Endothelial cell of umbilical vein (primary cell): Measurements from ENCODE around the gene PTPRK. TPM values are rescaled to one million over a fixed set of nuclear protein-coding genes. Genes with fewer than 3 reads are reported as not detected.

Experiments
- BruUV-seq: library from RNA; stranded (reverse); fragments of 400-500 nt; replicated peaks from 2 replicates; lab custom pipeline; 2021; lab: Mats Ljungman, UMichigan
- CTCF ChIA-PET: fragments of 300-600, 350-600 bp; sonication (Branson Sonifier 250); formaldehyde crosslinking; loops from one replicate; lab custom pipeline; 2021; ENCODE audit warnings: antibody characterized with exemption, inconsistent platforms; lab: Charles Lee
- POLR2A ChIA-PET: fragments of 300-600, 350-600 bp; sonication (Branson Sonifier 250); formaldehyde crosslinking; loops from one replicate; lab custom pipeline; 2021; ENCODE audit warnings: antibody characterized with exemption, inconsistent platforms; lab: Charles Lee
- DNase-seq: peaks from one replicate; pipeline ENCODE4 v3.0.0-alpha.2; 2011; ENCODE audit warnings: low read depth, low spot score
- FAIRE-seq: peaks from 2 replicates; lab custom pipeline; 2011; peaks lifted over from hg19 to GRCh38; lab: Jason Lieb, UNC
- H2AFZ ChIP-seq: 2 replicates; pipeline ENCODE4 v1.6.0; 2012; ENCODE audit warnings: low read depth, low read length, control low read depth, inconsistent platforms
- H3K27ac ChIP-seq: 2 replicates; pipeline ENCODE4 v1.5.1; 2011; ENCODE audit warnings: low read depth, mild to moderate bottlenecking, control low read depth, low read length, moderate library complexity; ENCODE audit not compliant: insufficient read depth
- H3K27me3 ChIP-seq, 2 experiments: 2 replicates each; pipeline versions ENCODE4 v1.6.0 to v1.6.1; 2011; ENCODE audit warnings: low read length in 2 of 2, mixed read lengths in 1 of 2; ENCODE audit not compliant: control insufficient read depth in 2 of 2, insufficient read depth in 2 of 2
- H3K36me3 ChIP-seq, 2 experiments: 2 replicates in 1 of 2; 3 replicates in 1 of 2; pipeline ENCODE4 v1.5.1; 2011; ENCODE audit warnings: low read length in 2 of 2, mild to moderate bottlenecking in 1 of 2, moderate library complexity in 1 of 2; ENCODE audit not compliant: control insufficient read depth in 2 of 2, insufficient read depth in 2 of 2; ENCODE audit errors: extremely low read depth in 1 of 2
- H3K4me1 ChIP-seq: 3 replicates; pipeline ENCODE4 v1.5.1; 2011; ENCODE audit warnings: mild to moderate bottlenecking, low read length; ENCODE audit not compliant: control insufficient read depth, insufficient read depth; ENCODE audit errors: extremely low read depth
- H3K4me2 ChIP-seq: 2 replicates; pipeline ENCODE4 v1.6.1; 2011; ENCODE audit warnings: low read length, control low read depth, mixed read lengths; ENCODE audit not compliant: insufficient read depth
- H3K4me3 ChIP-seq, 3 experiments: fragments of 200-600 bp in 1 of 3; sonication (generic), shearing (Covaris generic) in 1 of 3; replicated peaks in 1 of 3; 2 replicates each; pipeline ENCODE4 v1.5.1; 2011 to 2016; ENCODE audit warnings: control low read depth in 3 of 3, low read length in 3 of 3, mild to moderate bottlenecking in 2 of 3, inconsistent platforms in 1 of 3, low read depth in 1 of 3, moderate library complexity in 1 of 3; ENCODE audit not compliant: insufficient read depth in 1 of 3
- H3K79me2 ChIP-seq: 2 replicates; pipeline ENCODE4 v1.6.0; 2012; ENCODE audit warnings: low read length, inconsistent platforms; ENCODE audit not compliant: control insufficient read depth, insufficient read depth
- H3K9ac ChIP-seq: replicated peaks from 2 replicates; pipeline ENCODE3; 2011; ENCODE audit warnings: low read length, control low read depth; ENCODE audit not compliant: insufficient read depth; ENCODE audit errors: extremely low read depth
- H3K9me1 ChIP-seq: replicated peaks from 3 replicates; pipeline ENCODE4 v1.6.0; 2011; ENCODE audit warnings: mild to moderate bottlenecking, low read length; ENCODE audit not compliant: control insufficient read depth, insufficient read depth; ENCODE audit errors: extremely low read depth
- H3K9me3 ChIP-seq: replicated peaks from 2 replicates; pipeline ENCODE4 v1.5.1; 2012; ENCODE audit warnings: low read length, inconsistent platforms; ENCODE audit not compliant: control insufficient read depth, insufficient read depth
- H4K20me1 ChIP-seq: replicated peaks from 2 replicates; pipeline ENCODE3; 2011; ENCODE audit warnings: mild to moderate bottlenecking, low read length; ENCODE audit not compliant: control insufficient read depth, insufficient read depth; ENCODE audit errors: extremely low read depth
- EZH2 ChIP-seq: IDR thresholded peaks from 2 replicates; pipeline ENCODE4 v1.6.1; 2012; ENCODE audit warnings: borderline replicate concordance, low read depth, mild to moderate bottlenecking, moderate library complexity, low read length, inconsistent platforms; ENCODE audit not compliant: severe bottlenecking
- FOS ChIP-seq: IDR thresholded peaks from 2 replicates; pipeline ENCODE4 v1.6.1; 2011; ENCODE audit warnings: mild to moderate bottlenecking, low read length, moderate library complexity, borderline replicate concordance; ENCODE audit not compliant: insufficient read depth
- JUN ChIP-seq: IDR thresholded peaks from 2 replicates; pipeline ENCODE4 v1.6.1; 2011; ENCODE audit warnings: borderline replicate concordance, low read depth; ENCODE audit not compliant: insufficient read length, insufficient read depth
- POLR2A ChIP-seq: IDR thresholded peaks from 2 replicates; pipeline ENCODE4 v1.6.1; 2012; ENCODE audit warnings: low read depth, mild to moderate bottlenecking, control low read depth, low read length
- POLR2AphosphoS5 ChIP-seq: IDR thresholded peaks from 2 replicates; pipeline ENCODE4 v1.6.1; 2012; ENCODE audit warnings: low read depth, mild to moderate bottlenecking, control low read depth, low read length, moderate library complexity; ENCODE audit not compliant: insufficient read depth
- dilution Hi-C: fragments of 300-500 bp; cut with MboI; formaldehyde crosslinking; loops from one replicate; pipeline ENCODE4 v1.15.0; 2019; ENCODE audit warnings: low sequenced_read_pairs; ENCODE audit not compliant: extremely low pct_ligation_motif_present
- intact Hi-C: fragments of 100-400 bp; cut with micrococcal nuclease; formaldehyde crosslinking; loops from one replicate; pipeline ENCODE4 v1.10.0; 2022
- polyA plus RNA-seq, 4 experiments: library from polyadenylated mRNA; depleted of rRNA in 3 of 4; stranded (reverse) in 3 of 4; unstranded in 1 of 4; fragments of >200 nt; gene quantifications; 2 replicates each; pipeline versions ENCODE4 v1.2.1 to v1.2.3, GENCODE V29; 2011 to 2012; ENCODE audit warnings: missing spikeins in 1 of 4
- total RNA-seq: library from RNA; stranded (reverse); gene quantifications from 2 replicates; pipeline ENCODE4 v1.2.3, GENCODE V29; 2021
- TF ChIP-seq, protein P1 (sequence below), 2 donors: IDR thresholded peaks; 1 replicate in 1 of 2; 2 replicates in 1 of 2; pipeline ENCODE4 v1.5.1; 2011; ENCODE audit warnings: low read length in 2 of 2, mild to moderate bottlenecking in 2 of 2, moderate library complexity in 2 of 2, control low read depth in 1 of 2, inconsistent platforms in 1 of 2, low read depth in 1 of 2; ENCODE audit not compliant: insufficient read depth in 1 of 2; ENCODE audit errors: extremely low read depth in 1 of 2
- TF ChIP-seq, protein P2 (sequence below): IDR thresholded peaks from 2 replicates; pipeline ENCODE4 v1.6.1; 2011; ENCODE audit not compliant: insufficient read depth, insufficient read length

Gene PTPRK
- total and polyA plus RNA-seq, 2 donors (not counting 3 experiments of a cell fraction or from before 2014, with no cell fraction given), result 15.2 to 74.0 TPM

GRCh38 chr6:128172081-128172480, 348.3 kb downstream of the PTPRK start:
- Histone ChIP-seq H3K9me3 (no peaks in the 10 kb centered on the region), H3K4me3 (no peak overlapping the region), H3K4me2 (no peak overlapping the region), H3K27me3 (no peaks in the 10 kb centered on the region), H4K20me1 (no peaks in the 10 kb centered on the region), H3K4me1 (no peaks in the 10 kb centered on the region), H3K9ac (no peak overlapping the region), H2AFZ (no peak overlapping the region), H3K9me1 (no peaks in the 10 kb centered on the region), H3K27ac (no peak overlapping the region), H3K79me2 (no peaks in the 10 kb centered on the region), H3K36me3 (no peaks in the 10 kb centered on the region)
- intact Hi-C loops (no loop called here), dilution Hi-C loops (no loop called here)
- POLR2A ChIA-PET, result no interaction called here
- no peak for DNase-seq
- FAIRE-seq, result no peak
- BruUV-seq, result no TSS peak
- CTCF ChIA-PET, result no interaction called here
- no peak for TF ChIP-seq FOS
- TF ChIP-seq, protein P1, sequence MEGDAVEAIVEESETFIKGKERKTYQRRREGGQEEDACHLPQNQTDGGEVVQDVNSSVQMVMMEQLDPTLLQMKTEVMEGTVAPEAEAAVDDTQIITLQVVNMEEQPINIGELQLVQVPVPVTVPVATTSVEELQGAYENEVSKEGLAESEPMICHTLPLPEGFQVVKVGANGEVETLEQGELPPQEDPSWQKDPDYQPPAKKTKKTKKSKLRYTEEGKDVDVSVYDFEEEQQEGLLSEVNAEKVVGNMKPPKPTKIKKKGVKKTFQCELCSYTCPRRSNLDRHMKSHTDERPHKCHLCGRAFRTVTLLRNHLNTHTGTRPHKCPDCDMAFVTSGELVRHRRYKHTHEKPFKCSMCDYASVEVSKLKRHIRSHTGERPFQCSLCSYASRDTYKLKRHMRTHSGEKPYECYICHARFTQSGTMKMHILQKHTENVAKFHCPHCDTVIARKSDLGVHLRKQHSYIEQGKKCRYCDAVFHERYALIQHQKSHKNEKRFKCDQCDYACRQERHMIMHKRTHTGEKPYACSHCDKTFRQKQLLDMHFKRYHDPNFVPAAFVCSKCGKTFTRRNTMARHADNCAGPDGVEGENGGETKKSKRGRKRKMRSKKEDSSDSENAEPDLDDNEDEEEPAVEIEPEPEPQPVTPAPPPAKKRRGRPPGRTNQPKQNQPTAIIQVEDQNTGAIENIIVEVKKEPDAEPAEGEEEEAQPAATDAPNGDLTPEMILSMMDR (IDR thresholded peaks at IDR 0.05; ENCODE audit: extremely low read depth in 1 of 2, insufficient read depth in 1 of 2, low read depth in 1 of 2, low read length in 2 of 2), result no peak
- TF ChIP-seq POLR2AphosphoS5, result no peak
- TF ChIP-seq POLR2A, result no peak
- no peak for TF ChIP-seq EZH2
- no peak for TF ChIP-seq JUN
- TF ChIP-seq, protein P2, sequence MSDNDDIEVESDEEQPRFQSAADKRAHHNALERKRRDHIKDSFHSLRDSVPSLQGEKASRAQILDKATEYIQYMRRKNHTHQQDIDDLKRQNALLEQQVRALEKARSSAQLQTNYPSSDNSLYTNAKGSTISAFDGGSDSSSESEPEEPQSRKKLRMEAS, result no peak
